Smooth muscle cell (in vitro differentiated cells): ENCODE data around the gene APOD. TPM values are rescaled to one million over a fixed set of nuclear protein-coding genes. Genes with fewer than 3 reads are reported as not detected.
"Not testable (repeated sequence)": the region's sequence is repeated elsewhere in the genome, so short reads cannot be mapped to it uniquely, and the experiment has no call there.

Experiments used
- DNase-seq: peaks from one replicate; lab custom pipeline; 2025; ENCODE audit not compliant: unreplicated experiment; lab: John Stamatoyannopoulos, UW
- H2AFZ ChIP-seq: fragments of 200-600 bp; sonication (generic); 2 replicates; pipeline ENCODE4 v1.6.0; 2016; ENCODE audit warnings: antibody characterized with exemption, low read depth, mild to moderate bottlenecking
- H3F3A ChIP-seq: fragments of 200-600 bp; sonication (generic); 2 replicates; pipeline ENCODE4 v1.6.0; 2017; ENCODE audit warnings: antibody characterized with exemption, low read depth
- H3K27ac ChIP-seq: fragments of 200-600 bp; sonication (generic); 2 replicates; pipeline ENCODE4 v1.5.1; 2016; ENCODE audit warnings: low read depth, mild to moderate bottlenecking
- H3K27me3 ChIP-seq: fragments of 200-600 bp; sonication (generic); 2 replicates; pipeline ENCODE4 v1.6.1; 2016; ENCODE audit warnings: low read depth, mild to moderate bottlenecking
- H3K36me3 ChIP-seq: fragments of 200-600 bp; sonication (generic); 2 replicates; pipeline ENCODE4 v1.5.1; 2016; ENCODE audit warnings: low read depth
- H3K4me1 ChIP-seq: fragments of 200-600 bp; sonication (generic); 2 replicates; pipeline ENCODE4 v1.5.1; 2016; ENCODE audit warnings: low read depth
- H3K4me2 ChIP-seq: fragments of 200-600 bp; sonication (generic); 2 replicates; pipeline ENCODE4 v1.6.0; 2016; ENCODE audit warnings: mild to moderate bottlenecking
- H3K4me3 ChIP-seq: fragments of 200-600 bp; sonication (generic); 2 replicates; pipeline ENCODE4 v1.5.1; 2016; ENCODE audit warnings: mild to moderate bottlenecking
- H3K79me2 ChIP-seq: fragments of 200-600 bp; sonication (generic); 2 replicates; pipeline ENCODE4 v1.6.0; 2016; ENCODE audit warnings: low read depth, mild to moderate bottlenecking
- H3K9ac ChIP-seq: fragments of 200-600 bp; sonication (generic); 2 replicates; pipeline ENCODE4 v1.6.0; 2016; ENCODE audit warnings: low read depth
- H3K9me3 ChIP-seq: fragments of 200-600 bp; sonication (generic); replicated peaks from 2 replicates; pipeline ENCODE4 v1.5.1; 2016; ENCODE audit warnings: low read depth
- H4K20me1 ChIP-seq: fragments of 200-600 bp; sonication (generic); 2 replicates; pipeline ENCODE4 v1.6.0; 2016; ENCODE audit warnings: low read depth
- CTCF ChIP-seq: fragments of 200-600 bp; sonication (generic); IDR thresholded peaks from 2 replicates; pipeline ENCODE4 v1.5.1; 2017; ENCODE audit warnings: borderline replicate concordance, mild to moderate bottlenecking, antibody characterized with exemption; ENCODE audit not compliant: insufficient read depth, poor library complexity, severe bottlenecking
- WGBS: methylation state at CpG from one replicate; pipeline ENCODE4 v1.1.7; 2016; ENCODE audit warnings: low lambda C conversion rate; 5-methylcytosine and 5-hydroxymethylcytosine counted together
- polyA plus RNA-seq: library from polyadenylated mRNA; unstranded; fragments of >200 nt; fragmentation: Nextera tagmentation; extraction: Ambion mirVana; gene quantifications from 2 replicates; pipeline ENCODE4 v1.2.1, GENCODE V29; 2016
- total RNA-seq: library from RNA; depleted of rRNA; stranded (reverse); fragments of >200 nt; gene quantifications from 2 replicates; pipeline ENCODE4 v1.2.3, GENCODE V29; 2014

Gene APOD
- total and polyA plus RNA-seq, 2 experiments from 2014 or later: 0.39 to 2.2 TPM

GRCh38 chr3:195614672-195615504, 31.1 kb upstream of the APOD start:
- not testable (repeated sequence) for H3K9ac ChIP-seq, H3K4me2 ChIP-seq, H3K9me3 ChIP-seq, H3K79me2 ChIP-seq, H3K27me3 ChIP-seq, H3K4me1 ChIP-seq, H2AFZ ChIP-seq, H3K36me3 ChIP-seq, H3K4me3 ChIP-seq, H3K27ac ChIP-seq, H3F3A ChIP-seq, DNase-seq, H4K20me1 ChIP-seq
- WGBS: 89% methylated on average over 14 of the region's 16 CpGs

GRCh38 chr3:195613468-195614069, 29.8 kb upstream of the APOD start:
- Histone ChIP-seq H3K4me1 (no peaks in the 10 kb centered on the region), H3K4me2 (no peak overlapping the region), H3K9ac (no peak overlapping the region), H4K20me1 (no peaks in the 10 kb centered on the region), H3K9me3 (no peaks in the 10 kb centered on the region), H3K4me3 (no peak overlapping the region), H2AFZ (no peak overlapping the region), H3K79me2 (no peaks in the 10 kb centered on the region), H3K27ac (no peak overlapping the region), H3F3A (no peaks in the 10 kb centered on the region), H3K36me3 (no peaks in the 10 kb centered on the region), H3K27me3 (no peaks in the 10 kb centered on the region)
- TF ChIP-seq CTCF: no peak
- DNase-seq: no peak
- 84% methylated on average over 15 of the region's 15 CpGs for WGBS

GRCh38 chr3:195612075-195612800, 28.5 kb upstream of the APOD start:
- no peak overlapping the region for H3K4me2 ChIP-seq
- WGBS: 79% methylated on average over 8 of the region's 8 CpGs
- H2AFZ ChIP-seq: no peak overlapping the region
- H3K79me2 ChIP-seq: no peaks in the 10 kb centered on the region
- H3K4me1 ChIP-seq: no peaks in the 10 kb centered on the region
- H3K36me3 ChIP-seq: no peaks in the 10 kb centered on the region
- H3K27ac ChIP-seq: no peak overlapping the region
- no peak overlapping the region for H3K4me3 ChIP-seq
- H3K9me3 ChIP-seq: no peaks in the 10 kb centered on the region
- TF ChIP-seq CTCF: no peak
- DNase-seq: no peak
- no peak overlapping the region for H3K9ac ChIP-seq
- H3F3A ChIP-seq: no peaks in the 10 kb centered on the region
- no peaks in the 10 kb centered on the region for H3K27me3 ChIP-seq
- H4K20me1 ChIP-seq: no peaks in the 10 kb centered on the region

- Histone ChIP-seq H3K9ac (no peak overlapping the region), H3F3A (no peaks in the 10 kb centered on the region), H3K4me2 (no peak overlapping the region), H3K4me3 (no peak overlapping the region), H3K36me3 (no peaks in the 10 kb centered on the region), H3K27me3 (no peaks in the 10 kb centered on the region), H3K9me3 (no peaks in the 10 kb centered on the region), H2AFZ (no peak overlapping the region), H4K20me1 (no peaks in the 10 kb centered on the region), H3K4me1 (no peaks in the 10 kb centered on the region), H3K27ac (no peak overlapping the region), H3K79me2 (no peaks in the 10 kb centered on the region)
- no peak for DNase-seq
- TF ChIP-seq CTCF: no peak
- 80% methylated on average over 3 of the region's 3 CpGs for WGBS
Measured at GRCh38 chr3:195609229-195609628, 25.5 kb upstream of the APOD start.

- not testable (repeated sequence) for DNase-seq, H3K27ac ChIP-seq, H3K4me2 ChIP-seq, H3K9me3 ChIP-seq, H3K9ac ChIP-seq, H2AFZ ChIP-seq, H3K27me3 ChIP-seq, H3F3A ChIP-seq, H3K36me3 ChIP-seq, H3K4me3 ChIP-seq, H3K79me2 ChIP-seq, H4K20me1 ChIP-seq, H3K4me1 ChIP-seq
- WGBS: 84% methylated on average over 2 of the region's 2 CpGs
Measured at GRCh38 chr3:195601785-195602184, 18.0 kb upstream of the APOD start.
